Measurements from ENCODE around the gene FAM187B.

DNA sequence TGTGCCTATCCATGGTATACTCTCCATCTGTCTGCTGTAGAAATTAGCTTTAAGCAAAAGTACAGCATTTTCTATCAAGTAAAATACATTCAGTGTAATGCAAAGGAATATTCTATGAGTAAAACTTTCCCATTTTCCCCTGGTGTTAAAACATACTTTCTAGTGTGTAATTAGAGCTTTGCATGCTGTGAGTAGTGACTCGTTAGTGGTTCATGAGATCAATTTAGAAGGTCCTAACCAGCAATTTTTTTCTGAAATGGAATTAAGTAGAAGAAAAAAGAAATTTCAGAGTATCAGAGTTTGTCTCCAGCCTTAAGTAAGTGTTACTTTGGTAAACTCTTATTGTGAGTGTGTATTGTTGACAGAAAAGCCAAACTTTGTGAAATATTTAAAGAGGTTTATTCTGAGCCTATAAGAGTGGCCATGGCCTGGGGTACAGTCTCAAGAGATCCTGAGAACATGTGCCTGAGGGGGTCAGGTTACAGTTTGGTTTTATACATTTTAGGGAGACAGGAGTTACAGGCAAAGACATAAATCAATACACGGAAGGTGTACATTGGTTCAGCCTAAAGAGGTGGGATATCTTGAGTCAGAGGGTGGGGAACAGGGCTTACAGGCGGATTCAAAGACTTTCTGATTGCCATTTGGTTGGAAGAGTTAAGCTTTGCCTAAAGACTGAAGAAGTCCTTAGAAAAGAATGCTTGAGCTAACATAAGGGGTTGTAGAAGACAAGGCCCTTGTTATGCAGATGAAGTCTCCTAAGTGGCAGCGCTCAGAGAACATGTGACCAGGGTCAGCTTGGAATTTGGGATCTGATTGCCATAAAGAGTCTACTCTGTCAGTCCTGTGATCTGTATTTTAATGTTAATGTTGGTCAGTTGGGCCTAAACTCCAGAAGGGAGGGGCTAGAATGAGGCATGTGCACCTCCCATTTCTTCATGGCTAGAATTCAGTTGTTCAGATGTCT, 25.5 kb downstream of the FAM187B start:
- TF ChIP-seq POLR2A (IDR thresholded peaks at IDR 0.05; ENCODE audit: low read length) (no peak), GATA1 (IDR thresholded peaks at IDR 0.05; ENCODE audit: low read depth, low read length) (no peak)

Measured in erythroblast (primary cell).